DMS153 treated with DMSO at 0.1 percent for 48 hours (cell line): Measurements from ENCODE around the gene NRF1.

ENCODE experiments used
- DNase-seq: peaks from one replicate; lab custom pipeline; 2025; ENCODE audit not compliant: unreplicated experiment; lab: John Stamatoyannopoulos, UW

Gene NRF1

GRCh38 chr7:129730159-129730558 lies 118.6 kb downstream of the NRF1 start:
- no peak for DNase-seq

- DNase-seq, result no peak
Measured at GRCh38 chr7:129734400-129734799, 122.9 kb downstream of the NRF1 start.

GRCh38 chr7:129739427-129739826 lies 127.9 kb downstream of the NRF1 start:
- DNase-seq, result no peak

- no peak for DNase-seq
Measured at GRCh38 chr7:129740574-129741410, 129.3 kb downstream of the NRF1 start.

GRCh38 chr7:129741743-129742213 lies 130.3 kb downstream of the NRF1 start:
- DNase-seq, result peak; percentile 97

GRCh38 chr7:129742256-129742655 lies 130.7 kb downstream of the NRF1 start:
- DNase-seq, result no peak

GRCh38 chr7:129746857-129747529 lies 135.5 kb downstream of the NRF1 start:
- DNase-seq, result no peak

- no peak for DNase-seq
Measured at GRCh38 chr7:129748356-129749109, 137.0 kb downstream of the NRF1 start.

GRCh38 chr7:129750091-129750490 lies 138.6 kb downstream of the NRF1 start:
- no peak for DNase-seq

- DNase-seq, result no peak
Measured at GRCh38 chr7:129750501-129750900, 139.0 kb downstream of the NRF1 start.

- no peak for DNase-seq
Measured at GRCh38 chr7:129751916-129752315, 140.4 kb downstream of the NRF1 start.

GRCh38 chr7:129752760-129753159 lies 141.2 kb downstream of the NRF1 start:
- DNase-seq, result no peak

- DNase-seq, result no peak
Measured at GRCh38 chr7:129754406-129754805, 142.9 kb downstream of the NRF1 start.

GRCh38 chr7:129757991-129758390 lies 146.5 kb downstream of the NRF1 start:
- no peak for DNase-seq

GRCh38 chr7:129762387-129762969 lies 151.0 kb downstream of the NRF1 start:
- no peak for DNase-seq

- DNase-seq, result no peak
Measured at GRCh38 chr7:129764247-129765084, 152.9 kb downstream of the NRF1 start.

GRCh38 chr7:129765352-129765751 lies 153.8 kb downstream of the NRF1 start:
- DNase-seq, result no peak

GRCh38 chr7:129767120-129768015 lies 155.8 kb downstream of the NRF1 start:
- DNase-seq, result no peak
